IPS-11a (cell line): ENCODE measurements around the gene TWSG1.
"Not testable (repeated sequence)": the region's sequence is repeated elsewhere in the genome, so short reads cannot be mapped to it uniquely, and the experiment has no call there.

Experiments used
- H3K4me3 ChIP-seq: one replicate; pipeline ENCODE4 v1.5.1; 2013; ENCODE audit warnings: low read depth, low read length, control low read depth

The TWSG1 gene

DNA sequence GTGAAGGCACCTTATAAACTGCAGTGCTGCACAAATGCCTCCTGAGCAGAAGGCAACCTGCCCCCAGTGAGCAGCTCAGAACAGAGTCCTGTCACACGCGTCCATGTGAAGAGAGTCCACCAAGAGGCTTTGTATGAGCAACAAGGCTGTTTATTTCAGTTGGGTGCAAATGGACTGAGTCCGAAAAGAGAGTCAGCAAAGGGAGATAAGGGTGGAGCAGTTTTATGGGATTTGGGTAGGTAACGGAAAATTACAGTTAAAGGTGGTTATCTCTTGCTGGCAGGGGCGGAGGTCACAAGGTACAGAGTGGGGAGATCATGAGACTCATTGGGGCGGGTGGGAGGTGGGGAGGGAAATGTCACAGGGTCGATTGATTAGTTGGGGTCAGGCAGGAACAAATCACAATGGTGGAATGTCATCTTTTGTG lies 87.3 kb downstream of the TWSG1 start:
- H3K4me3 ChIP-seq: no peak overlapping the region

DNA sequence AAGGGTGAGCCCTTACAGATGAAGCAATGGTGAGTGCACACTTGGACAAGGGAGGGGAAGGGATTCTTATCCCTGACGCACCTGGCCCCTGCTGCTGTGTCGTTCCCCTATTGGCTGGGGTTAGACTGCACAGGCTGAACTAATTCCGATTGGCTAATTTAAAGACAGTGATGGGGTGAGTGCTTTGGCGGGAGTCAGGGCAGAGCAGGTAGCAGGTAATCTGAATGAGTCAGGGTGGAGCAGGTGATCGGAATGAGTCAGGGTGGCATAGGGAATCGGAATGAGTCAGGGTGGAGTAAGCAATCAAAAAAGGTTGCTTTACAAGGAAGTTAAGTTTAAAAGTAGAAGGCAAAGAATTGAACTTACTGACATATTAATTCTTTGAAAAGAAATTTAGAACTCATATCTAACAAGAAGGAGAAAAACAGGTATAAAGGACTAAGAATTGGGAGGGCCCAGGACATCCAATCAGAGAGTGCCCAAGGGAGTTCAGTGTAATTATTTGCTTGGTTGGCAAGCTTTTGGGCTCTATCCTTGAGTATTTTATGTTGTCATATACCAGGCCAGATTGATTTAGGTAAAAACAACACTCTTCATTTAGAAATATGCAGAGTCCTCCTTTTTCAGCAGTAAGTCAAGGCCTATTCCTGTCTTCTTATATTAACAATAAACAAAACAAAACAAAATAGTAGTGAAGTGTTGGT lies 88.4 kb downstream of the TWSG1 start:
- no peak overlapping the region for H3K4me3 ChIP-seq

DNA sequence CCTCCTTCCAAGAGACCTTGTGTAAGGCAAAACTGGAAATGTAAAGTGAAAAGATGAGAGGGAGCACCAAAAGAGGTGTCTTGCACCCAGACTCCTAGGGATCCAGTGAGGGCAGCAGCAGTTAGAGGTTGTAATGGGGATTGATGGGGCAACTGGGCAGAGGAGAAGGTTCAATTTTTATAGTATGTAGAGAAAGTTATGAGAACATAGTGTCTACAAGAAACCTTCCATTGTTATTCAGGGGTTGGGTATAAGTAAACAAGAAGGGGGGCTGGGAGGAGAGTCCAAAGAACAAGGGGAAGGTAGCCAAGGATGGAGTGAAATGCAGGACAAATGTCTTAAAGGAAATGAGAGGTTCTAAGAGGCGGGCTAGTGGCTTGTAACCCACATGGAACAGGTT lies 89.1 kb downstream of the TWSG1 start:
- H3K4me3 ChIP-seq: not testable (repeated sequence)

DNA sequence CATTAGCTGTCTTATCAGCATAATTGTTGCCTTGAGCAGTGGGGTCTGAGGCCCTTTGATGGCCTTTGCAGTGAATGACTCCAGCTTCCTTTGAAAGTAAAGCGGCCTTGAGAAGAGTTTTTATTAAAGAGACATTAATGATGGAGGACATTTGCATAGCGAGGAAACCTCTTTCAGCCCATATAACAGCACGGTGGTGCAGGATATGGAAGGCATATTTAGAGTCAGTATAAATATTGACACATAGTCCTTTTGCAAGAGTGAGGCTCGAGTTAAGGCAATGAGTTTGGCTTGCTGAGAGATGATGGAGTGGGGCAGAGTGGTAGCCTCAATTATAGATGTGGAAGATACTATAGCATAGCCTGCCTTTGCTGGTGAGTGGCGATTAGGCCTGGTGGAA lies 89.7 kb downstream of the TWSG1 start:
- not testable (repeated sequence) for H3K4me3 ChIP-seq

DNA sequence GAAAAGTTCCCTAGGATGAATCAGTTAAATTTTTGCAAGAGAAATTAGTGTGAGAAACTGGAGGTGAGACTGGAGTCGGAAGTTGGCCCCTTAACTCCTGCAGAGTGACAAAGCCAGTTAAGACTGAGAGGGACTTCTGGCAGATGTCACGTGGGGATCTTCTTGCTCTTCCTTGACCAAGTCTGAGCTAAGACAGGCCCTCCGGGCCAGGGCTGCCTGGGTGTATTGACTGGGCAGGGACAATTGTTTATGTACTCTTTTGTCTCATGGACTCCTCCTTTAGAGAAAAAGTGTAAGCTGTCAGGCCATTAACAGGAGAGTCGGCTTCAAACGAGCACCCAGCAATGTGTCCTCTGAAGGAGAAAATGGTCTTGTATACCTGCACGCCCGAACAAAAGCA lies 92.2 kb downstream of the TWSG1 start:
- no peak overlapping the region for H3K4me3 ChIP-seq

DNA sequence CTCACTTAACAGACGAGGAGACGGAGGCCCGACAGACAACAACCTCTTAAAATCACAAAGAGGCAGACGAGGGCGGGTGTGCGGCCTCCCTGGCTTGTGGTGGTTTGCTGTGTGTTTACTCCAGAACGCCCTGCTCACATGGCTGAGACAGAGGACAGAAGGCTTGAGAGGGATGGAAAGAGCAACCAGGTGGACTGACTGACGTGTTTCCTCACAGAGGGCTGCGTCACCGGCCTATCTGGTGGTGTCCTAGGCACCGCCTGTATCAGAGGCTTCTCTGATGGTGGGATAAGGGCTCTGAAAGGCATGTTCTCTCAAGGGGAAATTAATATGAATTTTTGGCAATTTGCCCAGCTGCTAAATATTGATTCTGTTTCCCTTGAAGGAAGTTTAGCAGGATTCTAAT lies 93.7 kb downstream of the TWSG1 start:
- no peak overlapping the region for H3K4me3 ChIP-seq

DNA sequence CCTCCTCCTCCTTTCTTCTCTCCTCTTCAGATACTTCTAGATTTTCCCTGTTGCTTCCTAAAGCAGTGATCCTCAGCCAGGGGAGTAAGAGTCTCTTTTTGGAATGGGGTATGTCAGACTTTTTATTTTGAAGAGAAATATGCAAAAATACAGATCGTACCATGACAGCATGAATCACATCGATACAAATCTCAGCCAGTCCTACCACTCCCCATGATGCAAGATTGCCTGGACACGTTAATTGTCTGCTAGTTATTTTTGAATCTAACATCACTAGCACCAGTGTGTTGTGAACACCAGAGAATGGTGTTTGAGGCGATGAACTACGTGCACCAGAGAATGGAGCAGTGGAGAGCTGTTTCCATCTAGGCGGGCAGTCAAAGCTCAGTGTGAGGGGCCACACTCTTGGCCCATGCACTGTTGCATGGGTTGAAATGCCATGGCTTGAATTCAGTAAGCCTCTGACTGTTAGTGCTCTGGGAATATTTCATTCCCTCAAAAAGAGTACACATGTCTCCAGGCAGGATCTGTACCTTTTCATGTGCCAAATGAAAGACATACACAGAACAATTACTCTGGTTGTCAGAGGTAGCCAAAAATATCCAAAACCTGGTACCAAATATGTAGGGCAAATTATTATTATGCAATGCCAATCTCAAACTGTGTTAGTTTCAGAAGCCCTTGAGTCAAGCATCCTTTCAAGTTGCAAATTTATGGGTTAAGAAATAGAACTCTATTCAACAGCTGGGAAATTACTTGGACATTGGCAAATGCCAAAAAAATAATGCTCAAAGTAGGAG lies 94.5 kb downstream of the TWSG1 start:
- H3K4me3 ChIP-seq: no peak overlapping the region

DNA sequence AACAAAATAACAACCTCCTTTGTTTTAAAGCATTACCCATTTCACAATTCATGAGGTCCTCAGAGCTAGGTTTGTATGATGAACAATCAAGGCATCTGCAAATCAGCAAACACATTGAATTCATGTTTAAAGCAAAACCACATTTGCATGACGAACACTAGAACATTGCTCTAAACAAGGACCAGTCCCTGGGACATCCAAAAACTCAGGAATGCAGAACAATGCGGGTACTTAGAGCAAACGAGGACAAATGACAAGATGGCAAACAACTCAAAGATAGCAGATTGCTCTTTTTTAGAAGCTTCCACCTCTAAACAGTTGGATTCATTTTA lies 95.1 kb downstream of the TWSG1 start:
- no peak overlapping the region for H3K4me3 ChIP-seq

DNA sequence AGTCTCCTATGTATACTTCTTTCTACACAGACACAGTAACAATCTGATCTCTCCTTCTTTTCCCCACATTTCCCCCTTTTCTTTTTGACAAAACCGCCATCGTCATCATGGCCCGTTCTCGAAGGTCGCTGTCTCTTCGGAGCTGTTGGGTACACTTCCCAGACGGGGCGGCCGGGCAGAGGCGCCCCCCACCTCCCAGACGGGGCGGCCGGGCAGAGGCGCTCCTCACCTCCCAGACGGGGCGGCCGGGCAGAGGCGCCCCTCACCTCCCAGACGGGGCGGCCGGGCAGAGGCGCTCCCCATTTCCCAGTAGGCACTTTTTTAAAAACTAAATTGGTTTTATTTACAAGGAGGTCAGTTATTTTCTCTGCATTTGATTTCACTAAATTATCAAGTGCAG lies 95.7 kb downstream of the TWSG1 start:
- not testable (repeated sequence) for H3K4me3 ChIP-seq

DNA sequence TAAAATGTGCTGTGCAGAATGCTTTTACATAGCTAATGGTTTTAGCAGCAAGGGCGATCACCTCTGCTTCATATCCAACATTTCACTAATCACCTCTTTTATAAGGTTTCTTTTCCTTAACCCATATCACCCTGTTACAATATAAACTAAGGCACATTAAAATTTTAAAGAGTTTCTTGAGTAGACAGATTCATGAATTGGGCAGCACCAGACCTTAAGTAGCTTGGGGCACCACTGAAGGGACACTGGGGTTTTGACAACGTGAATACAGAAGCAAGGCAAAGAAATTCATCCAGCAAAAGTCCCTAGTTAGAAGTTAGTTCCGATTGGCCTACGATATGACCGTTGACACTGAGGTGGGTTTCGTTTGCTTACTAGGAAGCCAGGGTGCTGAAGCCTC lies 96.7 kb downstream of the TWSG1 start:
- no peak overlapping the region for H3K4me3 ChIP-seq

DNA sequence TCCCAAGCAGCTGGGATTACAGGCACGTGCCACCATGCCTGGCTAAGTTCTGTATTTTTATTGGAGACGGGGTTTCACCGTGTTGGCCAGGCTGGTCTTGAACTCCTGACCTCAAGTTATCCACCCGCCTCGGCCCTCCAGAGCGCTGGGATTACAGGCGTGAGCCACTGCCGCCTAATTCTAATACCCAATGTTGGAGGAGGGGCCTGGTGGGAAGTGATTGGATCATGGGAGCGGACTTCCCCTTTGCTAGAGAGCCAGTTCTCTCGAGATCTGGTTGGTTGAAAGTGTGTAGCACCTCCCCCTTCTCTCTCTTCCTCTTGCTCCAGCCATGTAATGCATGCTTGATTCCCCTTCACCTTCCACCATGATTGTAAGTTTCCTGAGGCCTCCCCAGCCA lies 98.5 kb downstream of the TWSG1 start:
- not testable (repeated sequence) for H3K4me3 ChIP-seq

DNA sequence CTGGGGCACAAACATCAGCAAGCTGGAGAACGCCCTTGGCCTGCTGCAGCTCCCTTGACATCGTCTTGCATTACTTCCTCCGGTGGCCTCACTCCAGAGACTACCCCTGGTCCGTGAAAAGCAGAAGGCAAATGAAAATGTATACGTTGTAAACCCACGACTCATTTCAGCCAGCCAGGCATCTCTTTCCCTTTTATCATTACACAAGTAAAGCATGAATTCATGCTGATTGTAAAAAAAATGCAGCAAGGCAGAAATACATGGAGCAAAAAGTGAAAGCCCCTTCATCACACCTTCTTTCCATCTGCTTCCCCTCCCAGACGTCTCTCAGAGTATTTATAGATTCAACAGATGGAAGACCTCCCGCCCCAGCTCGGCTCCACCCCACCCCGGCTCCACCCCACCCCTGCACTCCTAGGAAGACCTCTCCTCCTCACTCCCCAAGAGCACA lies 99.1 kb downstream of the TWSG1 start:
- H3K4me3 ChIP-seq: no peak overlapping the region

DNA sequence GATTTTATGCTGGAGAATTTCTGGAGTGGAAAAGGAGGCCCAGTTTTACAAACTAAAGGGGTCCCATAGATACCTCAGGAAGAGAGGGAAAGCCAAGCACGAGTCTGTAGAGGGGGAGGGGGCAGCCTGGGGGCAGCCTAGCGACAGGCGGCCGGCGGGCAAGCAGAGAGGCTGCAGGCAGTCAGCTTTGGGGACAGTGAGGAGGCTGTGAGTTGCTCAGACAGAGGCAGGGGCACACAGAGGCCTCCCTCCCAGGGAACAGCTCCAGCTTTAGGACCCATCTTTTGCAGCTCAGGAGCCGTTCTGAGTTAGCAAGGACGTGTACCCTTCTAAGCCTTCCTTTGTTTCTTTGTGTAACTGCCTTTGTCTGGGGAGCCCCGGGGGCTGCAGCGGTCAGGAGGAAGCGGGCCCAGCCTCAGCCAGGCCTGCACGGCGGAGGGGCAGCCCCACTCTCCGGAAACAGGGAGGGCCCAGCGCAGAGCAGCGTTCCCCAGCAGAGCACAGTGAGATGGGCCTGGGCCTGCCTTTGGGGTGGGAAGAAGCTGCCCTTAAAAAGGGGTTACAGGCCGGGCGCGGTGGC lies 99.6 kb downstream of the TWSG1 start:
- no peak overlapping the region for H3K4me3 ChIP-seq

DNA sequence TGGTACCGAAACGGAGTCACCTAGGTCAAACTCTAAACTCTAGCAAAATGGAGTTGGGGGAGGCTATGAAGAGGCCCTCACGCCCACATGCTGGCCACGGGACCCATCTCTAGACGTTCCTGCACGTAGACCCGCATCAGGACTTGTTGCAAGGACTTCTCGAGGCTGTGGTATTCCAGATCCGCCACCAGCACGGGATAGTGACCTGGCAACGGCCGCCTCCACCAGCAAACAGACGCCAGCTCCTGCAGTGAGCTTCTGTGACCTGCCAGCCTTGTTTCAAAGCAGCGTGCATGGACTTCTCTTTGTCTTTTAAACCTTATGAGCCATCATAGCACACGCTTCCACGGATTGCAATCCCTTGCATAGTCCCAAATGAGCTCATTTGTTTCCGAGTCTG lies 100.5 kb downstream of the TWSG1 start:
- no peak overlapping the region for H3K4me3 ChIP-seq

DNA sequence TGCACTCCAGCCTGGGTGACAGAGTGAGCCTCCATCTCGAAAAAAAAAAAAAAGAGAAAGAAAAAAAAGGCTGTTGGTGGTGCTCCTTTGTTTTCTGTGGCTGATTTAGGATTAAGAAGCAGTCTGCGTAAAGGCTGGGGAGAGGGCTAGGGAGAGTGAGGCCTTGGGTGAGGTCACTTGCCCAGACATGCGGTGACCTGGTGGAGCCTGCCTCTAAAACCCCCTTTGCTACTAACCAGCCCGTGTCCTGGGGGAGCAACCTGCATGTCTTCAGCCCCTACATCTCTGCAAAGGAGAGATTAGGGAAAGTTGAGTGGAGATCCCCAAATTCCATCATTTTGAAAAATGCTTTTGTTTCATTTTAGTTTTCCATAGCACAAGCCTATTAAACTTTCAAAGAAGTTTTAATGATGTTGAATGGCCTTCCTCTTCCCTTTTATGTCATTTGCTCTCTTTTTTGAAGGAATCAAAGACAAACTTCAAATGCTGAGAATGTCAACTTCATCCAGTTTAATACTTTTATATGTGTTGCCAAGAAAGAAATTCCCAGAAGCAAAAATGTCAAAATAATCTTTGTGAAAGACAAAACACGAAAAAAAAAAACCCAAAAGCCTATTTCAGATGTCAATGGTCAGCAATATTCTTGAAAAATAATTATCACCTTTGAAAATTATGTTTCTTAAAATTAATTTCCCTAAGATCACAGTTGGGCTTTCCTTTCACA lies 101.8 kb downstream of the TWSG1 start:
- no peak overlapping the region for H3K4me3 ChIP-seq

DNA sequence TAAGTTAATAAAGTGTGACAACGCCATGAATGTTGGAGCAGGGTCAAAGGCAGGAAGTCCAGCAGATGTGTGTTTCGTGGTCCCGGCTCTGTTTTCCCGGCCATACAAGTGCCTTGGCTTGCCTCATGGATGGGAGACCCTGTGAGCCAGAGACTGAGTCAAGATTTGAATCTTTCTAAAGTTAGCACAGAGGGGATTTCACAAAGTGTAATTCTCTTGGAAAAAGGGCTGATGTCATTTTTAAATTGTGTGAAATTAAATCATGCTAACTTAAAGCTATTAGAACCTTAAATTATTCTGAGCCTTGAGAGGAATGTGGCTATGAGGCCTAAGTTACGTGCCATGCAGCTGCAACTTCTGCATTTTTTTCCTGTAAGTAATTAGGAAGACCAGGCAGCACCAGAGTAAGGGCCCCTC lies 102.5 kb downstream of the TWSG1 start:
- no peak overlapping the region for H3K4me3 ChIP-seq

DNA sequence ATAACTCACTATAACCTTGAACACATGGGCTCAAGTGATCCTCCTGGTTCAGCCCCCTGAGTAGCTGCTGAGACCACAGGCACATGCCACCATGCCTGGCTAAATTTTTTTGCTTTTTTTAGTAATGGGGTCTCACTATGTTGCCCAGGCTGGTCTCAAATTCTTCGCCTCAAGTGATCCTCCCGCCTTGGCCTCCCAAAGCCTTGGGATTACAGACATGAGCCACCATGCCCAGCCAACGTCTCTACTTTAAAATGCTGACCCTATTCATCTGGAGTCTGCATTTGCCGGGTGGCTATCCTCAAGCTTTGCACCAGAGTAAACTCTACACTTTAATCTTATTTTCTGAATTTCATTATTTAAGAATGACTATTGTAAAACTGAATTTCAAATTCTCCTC lies 103.1 kb downstream of the TWSG1 start:
- H3K4me3 ChIP-seq: no peak overlapping the region

DNA sequence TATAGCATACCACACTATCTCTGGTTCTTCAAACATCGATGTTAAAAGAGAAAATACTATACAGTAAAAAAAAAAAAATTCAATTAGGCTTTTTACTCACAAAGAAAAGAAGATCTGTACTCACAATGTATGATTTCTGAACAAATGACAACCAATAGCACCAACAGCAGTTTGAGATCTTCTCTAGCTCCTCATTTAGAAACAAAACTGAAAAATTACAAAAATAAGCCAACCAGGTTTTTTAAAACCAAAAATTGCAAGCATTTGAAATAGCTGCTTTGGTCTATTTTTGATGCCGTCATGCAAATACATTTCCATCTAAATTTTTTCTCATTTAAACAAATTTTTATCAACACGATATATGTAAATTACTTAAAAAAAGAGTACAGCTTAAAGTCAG lies 106.5 kb downstream of the TWSG1 start:
- no peak overlapping the region for H3K4me3 ChIP-seq

DNA sequence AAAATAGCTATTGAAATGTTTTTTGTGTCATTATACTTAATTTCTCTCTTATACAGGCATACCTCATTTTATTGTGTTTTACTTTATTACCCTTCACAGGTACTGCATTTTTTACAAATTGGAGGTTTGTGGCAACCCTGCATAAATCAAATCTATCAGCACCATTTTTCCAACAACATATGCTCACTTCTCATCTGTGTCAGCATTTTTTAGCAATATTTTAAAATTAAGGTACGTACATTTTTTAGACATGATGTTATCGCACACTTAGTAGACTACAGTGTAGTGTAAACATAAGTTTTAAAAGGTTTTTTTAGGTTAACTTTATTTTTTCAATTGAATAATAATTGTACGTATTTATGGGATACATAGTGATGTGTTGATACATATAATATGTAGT lies 110.0 kb downstream of the TWSG1 start:
- H3K4me3 ChIP-seq: no peak overlapping the region

DNA sequence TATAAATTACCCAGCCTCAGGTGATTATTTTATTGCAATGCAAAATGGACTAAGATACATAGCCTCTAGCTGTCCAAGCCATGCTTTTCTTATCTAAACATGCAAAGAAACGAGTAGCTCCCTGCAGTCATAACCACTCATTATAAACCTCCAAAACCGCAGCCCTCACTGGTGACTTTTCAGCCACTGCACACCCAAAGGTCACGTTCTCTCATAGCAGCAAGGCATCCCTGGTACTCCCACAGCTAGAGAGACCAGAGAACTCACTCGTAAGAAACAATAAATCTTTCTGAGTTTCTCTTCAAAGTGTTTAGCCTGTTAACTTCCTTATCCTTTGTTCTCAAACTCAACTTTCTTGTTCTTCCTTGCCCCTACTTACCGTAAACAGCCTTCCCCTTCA lies 112.3 kb downstream of the TWSG1 start:
- no peak overlapping the region for H3K4me3 ChIP-seq

DNA sequence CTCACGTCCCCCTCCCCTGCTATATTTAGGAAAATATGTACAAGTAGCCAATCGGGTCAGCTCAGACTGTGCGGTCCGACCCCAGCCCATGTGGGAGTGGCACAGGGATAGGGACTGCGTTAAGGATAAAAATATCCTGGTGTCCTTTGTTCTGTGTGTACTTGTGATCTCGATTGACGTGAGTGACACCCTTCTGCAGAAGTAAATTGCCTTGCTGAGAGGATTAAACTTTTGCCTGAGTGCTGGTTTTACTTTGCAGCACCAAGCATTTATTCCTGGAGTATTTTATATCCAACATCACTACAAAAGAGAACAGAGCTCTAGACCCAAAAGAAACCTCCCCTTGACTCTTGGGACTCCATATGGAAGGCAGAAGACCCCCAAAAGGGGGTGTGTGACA lies 112.8 kb downstream of the TWSG1 start:
- H3K4me3 ChIP-seq: no peak overlapping the region
